ENCODE data around the gene GUCD1. TPM values are rescaled to one million over a fixed set of nuclear protein-coding genes. Genes with fewer than 3 reads are reported as not detected.

GUCD1 gene
- total and polyA plus RNA-seq, 9 of the 15 experiments (the other 6 are each of a cell fraction or from before 2014, with no cell fraction given), result 31.5 to 67.8 (median 50.3) TPM

DNA sequence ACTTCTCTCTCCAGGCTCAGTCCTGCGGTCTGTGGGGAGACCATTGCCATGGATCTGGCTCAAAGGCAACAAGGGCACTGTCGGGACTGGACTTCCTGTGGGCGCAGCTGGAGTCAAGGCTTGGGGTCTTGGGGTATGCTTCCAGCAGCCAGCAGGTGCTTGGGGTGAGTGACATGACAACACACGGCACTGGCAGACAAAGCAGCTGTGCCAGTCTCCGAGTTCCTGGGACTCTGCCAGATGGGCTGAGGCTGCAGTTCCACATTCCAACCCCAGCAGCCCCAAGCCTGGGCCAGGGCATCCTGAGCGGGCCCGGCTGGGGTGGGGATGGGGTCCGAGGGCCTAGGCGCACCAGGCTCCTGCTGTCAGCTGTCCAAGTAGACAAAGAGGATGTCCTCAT is 12.3 kb downstream of the GUCD1 start (continued):
- TF ChIP-seq, protein P1, sequence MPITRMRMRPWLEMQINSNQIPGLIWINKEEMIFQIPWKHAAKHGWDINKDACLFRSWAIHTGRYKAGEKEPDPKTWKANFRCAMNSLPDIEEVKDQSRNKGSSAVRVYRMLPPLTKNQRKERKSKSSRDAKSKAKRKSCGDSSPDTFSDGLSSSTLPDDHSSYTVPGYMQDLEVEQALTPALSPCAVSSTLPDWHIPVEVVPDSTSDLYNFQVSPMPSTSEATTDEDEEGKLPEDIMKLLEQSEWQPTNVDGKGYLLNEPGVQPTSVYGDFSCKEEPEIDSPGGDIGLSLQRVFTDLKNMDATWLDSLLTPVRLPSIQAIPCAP (CRISPR knock-in tag; IDR thresholded peaks at IDR 0.05; ENCODE audit: borderline replicate concordance), result no peak
- TF ChIP-seq HOXB6 (CRISPR knock-in tag; IDR thresholded peaks at IDR 0.05; ENCODE audit: borderline replicate concordance) (no peak), ZZZ3 (IDR thresholded peaks at IDR 0.05) (no peak), CEBPB (tag; IDR thresholded peaks at IDR 0.05) (no peak)

DNA sequence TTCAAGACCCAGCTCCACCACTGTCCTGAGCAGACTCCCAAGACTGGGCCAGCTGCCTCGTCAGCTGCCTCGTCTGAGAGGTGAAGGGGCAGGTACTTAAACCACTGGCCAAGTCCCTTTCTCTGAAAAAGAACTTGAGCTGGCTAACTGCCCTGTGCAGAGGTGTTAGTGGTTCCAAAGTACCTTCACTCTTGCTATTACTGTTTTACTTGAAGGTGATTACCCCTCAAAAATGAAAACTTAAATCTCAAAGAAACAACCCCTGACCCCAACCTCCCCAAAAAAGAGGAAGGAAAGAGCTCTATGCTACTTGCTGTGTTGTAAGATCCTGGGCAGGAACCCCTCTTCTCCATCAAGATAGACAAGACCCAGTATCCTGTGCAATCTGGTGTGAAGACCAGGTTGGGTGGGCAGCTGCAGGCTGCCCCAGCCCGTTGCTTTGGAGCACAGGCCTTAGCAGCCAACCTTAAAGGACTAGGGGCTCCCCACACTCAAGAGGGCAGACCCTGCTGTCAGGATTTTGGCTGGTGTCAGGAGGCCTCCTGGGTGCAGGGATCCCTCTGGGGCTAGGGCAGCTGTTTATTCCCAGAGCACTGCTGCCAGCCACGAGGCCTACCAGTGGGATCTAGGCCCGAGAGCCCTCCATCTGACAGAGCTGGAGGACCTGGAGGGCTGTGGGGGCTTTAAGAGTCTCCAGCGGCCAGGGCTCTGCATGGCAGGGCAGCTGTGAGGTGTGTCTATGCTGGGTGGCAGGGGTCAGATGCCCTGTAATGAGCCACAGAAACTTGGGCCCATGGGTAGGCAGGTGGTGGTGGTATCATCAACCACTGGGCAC is 13.0 kb downstream of the GUCD1 start:
- intact Hi-C loops (cut with micrococcal nuclease), result no loop called here
- no peaks in the 10 kb centered on the region for H3K27me3 ChIP-seq (ENCODE audit: control insufficient read depth in 2 of 2, insufficient read depth in 2 of 2, low read length in 2 of 2)
- no peak overlapping the region for H3K27ac ChIP-seq (ENCODE audit: extremely low read depth, low read depth, low read length)
- H3K9ac ChIP-seq (ENCODE audit: insufficient read depth in 1 of 2, low read depth in 2 of 2, low read length in 2 of 2), result no peak overlapping the region
- DNase-seq (ENCODE audit: extremely low read depth in 1 of 4, low spot score in 3 of 4), result no peak
- H4K20me1 ChIP-seq (replicated peaks; ENCODE audit: control insufficient read depth, insufficient read depth, low read length), result no peaks in the 10 kb centered on the region
- no peak overlapping the region for H3K4me3 ChIP-seq
- CTCF ChIA-PET (ENCODE audit: low intra/inter-chr PET ratio), result no interaction called here
- H3K9me3 ChIP-seq (replicated peaks; ENCODE audit: control insufficient read depth, insufficient read depth, low read depth, low read length), result no peaks in the 10 kb centered on the region
- no peak overlapping the region for H2AFZ ChIP-seq (ENCODE audit: low read depth, low read length)
- 69% methylated on average over 3 of the region's 6 CpGs for WGBS (ENCODE audit: insufficient coverage, low coverage, missing lambda C conversion rate)
- no peak for ATAC-seq
- FAIRE-seq, result no peak
- H3K4me2 ChIP-seq (ENCODE audit: insufficient read depth, low read length), result no peak overlapping the region
- in situ Hi-C loops (cut with MboI), result no loop called here
- no peaks in the 10 kb centered on the region for H3K79me2 ChIP-seq (ENCODE audit: control insufficient read depth, insufficient read depth, low read length)
- H3K9me1 ChIP-seq (ENCODE audit: control insufficient read depth, insufficient read depth, low read length), result no peaks in the 10 kb centered on the region
- BruUV-seq (replicated peaks), result no TSS peak
- H3K4me1 ChIP-seq (replicated peaks in 1 of 2; ENCODE audit: control insufficient read depth in 2 of 2, insufficient read depth in 2 of 2, low read length in 2 of 2), result peaks cover 0 to 4% of the 10 kb centered on the region in 2 experiments; a peak in 1 of 5 replicates
- POLR2A ChIA-PET, result interaction anchor here (0.9 to 1.0 kb wide), 3 partner anchors 12 to 14 kb away, joined by 3 read pairs; partner anchors contain the start of gene GUCD1
- peaks cover 55% of the 10 kb centered on the region; the same call in 2 of the 3 replicates for H3K36me3 ChIP-seq (ENCODE audit: control insufficient read depth, insufficient read depth, low read length)
- TF ChIP-seq SMARCA5 (IDR thresholded peaks at IDR 0.05) (no peak), MYNN (IDR thresholded peaks at IDR 0.05) (no peak), MYNN (CRISPR knock-in tag; IDR thresholded peaks at IDR 0.05) (no peak), ZNF507 (tag; conservative IDR thresholded peaks at IDR 0.05) (no peak), PHB (CRISPR knock-in tag; IDR thresholded peaks at IDR 0.05) (no peak), ESRRA (IDR thresholded peaks at IDR 0.05; ENCODE audit: borderline replicate concordance, low read depth) (no peak), ZNF253 (CRISPR knock-in tag; conservative IDR thresholded peaks at IDR 0.05) (no peak), POLR2G (IDR thresholded peaks at IDR 0.05; ENCODE audit: low read depth, low read length) (no peak), ZNF134 (CRISPR knock-in tag; conservative IDR thresholded peaks at IDR 0.05) (no peak)
- TF ChIP-seq, protein P2, sequence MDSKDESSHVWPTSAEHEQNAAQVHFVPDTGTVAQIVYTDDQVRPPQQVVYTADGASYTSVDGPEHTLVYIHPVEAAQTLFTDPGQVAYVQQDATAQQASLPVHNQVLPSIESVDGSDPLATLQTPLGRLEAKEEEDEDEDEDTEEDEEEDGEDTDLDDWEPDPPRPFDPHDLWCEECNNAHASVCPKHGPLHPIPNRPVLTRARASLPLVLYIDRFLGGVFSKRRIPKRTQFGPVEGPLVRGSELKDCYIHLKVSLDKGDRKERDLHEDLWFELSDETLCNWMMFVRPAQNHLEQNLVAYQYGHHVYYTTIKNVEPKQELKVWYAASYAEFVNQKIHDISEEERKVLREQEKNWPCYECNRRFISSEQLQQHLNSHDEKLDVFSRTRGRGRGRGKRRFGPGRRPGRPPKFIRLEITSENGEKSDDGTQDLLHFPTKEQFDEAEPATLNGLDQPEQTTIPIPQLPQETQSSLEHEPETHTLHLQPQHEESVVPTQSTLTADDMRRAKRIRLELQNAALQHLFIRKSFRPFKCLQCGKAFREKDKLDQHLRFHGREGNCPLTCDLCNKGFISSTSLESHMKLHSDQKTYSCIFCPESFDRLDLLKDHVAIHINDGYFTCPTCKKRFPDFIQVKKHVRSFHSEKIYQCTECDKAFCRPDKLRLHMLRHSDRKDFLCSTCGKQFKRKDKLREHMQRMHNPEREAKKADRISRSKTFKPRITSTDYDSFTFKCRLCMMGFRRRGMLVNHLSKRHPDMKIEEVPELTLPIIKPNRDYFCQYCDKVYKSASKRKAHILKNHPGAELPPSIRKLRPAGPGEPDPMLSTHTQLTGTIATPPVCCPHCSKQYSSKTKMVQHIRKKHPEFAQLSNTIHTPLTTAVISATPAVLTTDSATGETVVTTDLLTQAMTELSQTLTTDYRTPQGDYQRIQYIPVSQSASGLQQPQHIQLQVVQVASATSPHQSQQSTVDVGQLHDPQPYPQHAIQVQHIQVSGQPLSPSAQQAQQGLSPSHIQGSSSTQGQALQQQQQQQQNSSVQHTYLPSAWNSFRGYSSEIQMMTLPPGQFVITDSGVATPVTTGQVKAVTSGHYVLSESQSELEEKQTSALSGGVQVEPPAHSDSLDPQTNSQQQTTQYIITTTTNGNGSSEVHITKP (IDR thresholded peaks at IDR 0.05; ENCODE audit: partially characterized antibody), result no peak
- TF ChIP-seq, protein P3, sequence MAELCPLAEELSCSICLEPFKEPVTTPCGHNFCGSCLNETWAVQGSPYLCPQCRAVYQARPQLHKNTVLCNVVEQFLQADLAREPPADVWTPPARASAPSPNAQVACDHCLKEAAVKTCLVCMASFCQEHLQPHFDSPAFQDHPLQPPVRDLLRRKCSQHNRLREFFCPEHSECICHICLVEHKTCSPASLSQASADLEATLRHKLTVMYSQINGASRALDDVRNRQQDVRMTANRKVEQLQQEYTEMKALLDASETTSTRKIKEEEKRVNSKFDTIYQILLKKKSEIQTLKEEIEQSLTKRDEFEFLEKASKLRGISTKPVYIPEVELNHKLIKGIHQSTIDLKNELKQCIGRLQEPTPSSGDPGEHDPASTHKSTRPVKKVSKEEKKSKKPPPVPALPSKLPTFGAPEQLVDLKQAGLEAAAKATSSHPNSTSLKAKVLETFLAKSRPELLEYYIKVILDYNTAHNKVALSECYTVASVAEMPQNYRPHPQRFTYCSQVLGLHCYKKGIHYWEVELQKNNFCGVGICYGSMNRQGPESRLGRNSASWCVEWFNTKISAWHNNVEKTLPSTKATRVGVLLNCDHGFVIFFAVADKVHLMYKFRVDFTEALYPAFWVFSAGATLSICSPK (IDR thresholded peaks at IDR 0.05; ENCODE audit: borderline replicate concordance), result no peak
